ENCODE measurements around the gene CD300A.

Gene CD300A

GRCh38 chr17:74450925-74451403 is 15.5 kb upstream of the CD300A start:
- H3K9me3 ChIP-seq (ENCODE audit: control insufficient read depth, insufficient read depth, low read length), result no peaks in the 10 kb centered on the region
- no peak overlapping the region for H3K4me3 ChIP-seq (ENCODE audit: low read length)
- no peaks in the 10 kb centered on the region for H4K20me1 ChIP-seq (ENCODE audit: control insufficient read depth, insufficient read depth, low read depth, low read length)
- no peaks in the 10 kb centered on the region for H3K36me3 ChIP-seq (ENCODE audit: control insufficient read depth, low read length)
- H3K4me2 ChIP-seq (ENCODE audit: low read length), result no peak overlapping the region
- TF ChIP-seq EZH2phosphoT487 (IDR thresholded peaks at IDR 0.05; ENCODE audit: borderline replicate concordance, low read length), result no peak
- no peak overlapping the region for H3K27ac ChIP-seq (ENCODE audit: low read depth, low read length)
- H3K27me3 ChIP-seq (ENCODE audit: control insufficient read depth, low read length), result no peaks in the 10 kb centered on the region
- H3K79me2 ChIP-seq (ENCODE audit: control insufficient read depth, low read length), result no peaks in the 10 kb centered on the region
- no peaks in the 10 kb centered on the region for H3F3A ChIP-seq (ENCODE audit: control insufficient read depth, insufficient read depth)
- no peaks in the 10 kb centered on the region; the same call in 1 of the 2 replicates for H3K4me1 ChIP-seq (ENCODE audit: control insufficient read depth, low read length)
- H3K9me2 ChIP-seq (replicated peaks; ENCODE audit: control insufficient read depth, low read length), result no peaks in the 10 kb centered on the region

DNA sequence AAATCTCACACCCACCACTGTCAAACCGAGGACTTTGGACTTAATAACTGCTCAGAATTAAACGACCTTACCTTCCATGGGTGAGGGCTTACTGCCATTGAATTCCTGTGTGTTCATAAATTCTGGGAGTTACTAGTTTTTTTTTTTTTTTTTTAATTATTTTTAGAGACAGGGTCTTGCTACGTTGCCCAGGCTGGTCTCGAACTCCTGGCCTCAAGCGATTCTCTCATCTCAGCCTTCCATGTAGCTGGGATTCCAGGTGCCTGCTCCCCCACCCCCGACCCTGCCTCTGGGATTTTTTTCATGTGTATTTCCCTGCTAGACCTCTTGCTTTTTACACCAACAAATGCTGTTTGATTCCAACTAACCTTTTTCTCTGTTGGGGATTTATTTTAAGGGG is 14.9 kb upstream of the CD300A start:
- no peaks in the 10 kb centered on the region for H3K27me3 ChIP-seq (ENCODE audit: control insufficient read depth, low read length)

DNA sequence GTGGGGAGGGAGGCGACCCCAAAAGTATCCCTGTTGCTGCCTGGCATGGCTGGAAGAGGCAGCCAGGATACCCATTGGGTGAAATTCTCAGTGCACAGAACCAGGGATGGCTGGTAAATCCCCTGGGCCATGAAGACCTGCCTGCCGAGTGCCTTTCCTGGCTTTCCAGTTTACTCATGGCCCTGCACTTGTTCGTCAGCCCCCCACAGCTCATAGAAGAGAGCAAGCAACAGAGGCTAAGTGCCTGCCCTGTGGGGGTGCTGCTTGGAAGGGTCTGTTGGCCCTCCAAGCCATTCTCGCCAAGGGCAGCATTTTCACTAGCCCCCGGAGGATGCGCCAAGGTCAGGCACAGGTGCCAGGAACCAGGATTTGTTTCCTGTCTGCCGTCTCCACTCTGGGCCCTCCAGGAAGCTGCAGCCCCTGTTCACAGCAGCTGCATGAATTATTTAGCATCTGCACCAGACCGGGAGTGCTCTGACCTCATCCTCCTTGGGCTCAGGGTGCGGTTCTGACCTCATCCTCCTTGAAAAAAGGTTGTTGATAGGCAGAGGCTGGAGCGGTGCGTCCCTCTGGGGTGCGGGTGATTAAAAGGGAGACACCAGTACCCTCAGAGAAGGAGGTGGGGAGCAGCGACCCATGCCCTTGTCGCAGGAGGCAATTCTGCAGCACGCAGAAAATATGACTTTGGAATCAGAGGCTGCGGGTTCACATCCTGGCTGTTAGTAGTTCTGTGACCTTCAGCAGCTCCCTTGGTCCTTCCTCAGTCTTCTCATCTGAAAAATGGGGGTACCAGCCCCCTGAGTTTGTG is 14.2 kb upstream of the CD300A start:
- H3K9me3 ChIP-seq (ENCODE audit: control insufficient read depth, insufficient read depth, low read length), result no peaks in the 10 kb centered on the region
- no peaks in the 10 kb centered on the region; the same call in 1 of the 2 replicates for H3K4me1 ChIP-seq (ENCODE audit: control insufficient read depth, low read length)
- no peak overlapping the region for H3K27ac ChIP-seq (ENCODE audit: low read depth, low read length)
- no peaks in the 10 kb centered on the region for H4K20me1 ChIP-seq (ENCODE audit: control insufficient read depth, insufficient read depth, low read depth, low read length)
- no peak overlapping the region for H3K4me3 ChIP-seq (ENCODE audit: low read length)
- TF ChIP-seq CTCF (IDR thresholded peaks at IDR 0.05; ENCODE audit: low read depth, low read length, poor library complexity, severe bottlenecking) (no peak), EZH2phosphoT487 (IDR thresholded peaks at IDR 0.05; ENCODE audit: borderline replicate concordance, low read length) (no peak)
- no peaks in the 10 kb centered on the region for H3K9me2 ChIP-seq (replicated peaks; ENCODE audit: control insufficient read depth, low read length)
- no peaks in the 10 kb centered on the region for H3F3A ChIP-seq (ENCODE audit: control insufficient read depth, insufficient read depth)
- no peaks in the 10 kb centered on the region for H3K27me3 ChIP-seq (ENCODE audit: control insufficient read depth, low read length)
- no peak overlapping the region for H3K4me2 ChIP-seq (ENCODE audit: low read length)
- no peaks in the 10 kb centered on the region for H3K36me3 ChIP-seq (ENCODE audit: control insufficient read depth, low read length)
- no peaks in the 10 kb centered on the region for H3K79me2 ChIP-seq (ENCODE audit: control insufficient read depth, low read length)

More for the DNA sequence above, 14.9 kb upstream of the CD300A start:
- Histone ChIP-seq H3K27ac (ENCODE audit: low read depth, low read length) (no peak overlapping the region), H3F3A (ENCODE audit: control insufficient read depth, insufficient read depth) (no peaks in the 10 kb centered on the region), H4K20me1 (ENCODE audit: control insufficient read depth, insufficient read depth, low read depth, low read length) (no peaks in the 10 kb centered on the region), H3K9me2 (replicated peaks; ENCODE audit: control insufficient read depth, low read length) (no peaks in the 10 kb centered on the region), H3K4me3 (ENCODE audit: low read length) (no peak overlapping the region), H3K4me2 (ENCODE audit: low read length) (no peak overlapping the region), H3K4me1 (ENCODE audit: control insufficient read depth, low read length) (no peaks in the 10 kb centered on the region; the same call in 1 of the 2 replicates), H3K36me3 (ENCODE audit: control insufficient read depth, low read length) (no peaks in the 10 kb centered on the region), H3K79me2 (ENCODE audit: control insufficient read depth, low read length) (no peaks in the 10 kb centered on the region), H3K9me3 (ENCODE audit: control insufficient read depth, insufficient read depth, low read length) (no peaks in the 10 kb centered on the region)
- no peak for TF ChIP-seq CTCF (IDR thresholded peaks at IDR 0.05; ENCODE audit: low read depth, low read length, poor library complexity, severe bottlenecking)
- no peak for TF ChIP-seq EZH2phosphoT487 (IDR thresholded peaks at IDR 0.05; ENCODE audit: borderline replicate concordance, low read length)

All from DOHH2 (cell line).